NCI-H748 (cell line): ENCODE results near the gene SH2B3.
A peak's percentile ranks its signal among the peaks of the same experiment; 100 is the strongest.
"Not testable (repeated sequence)": the region's sequence is repeated elsewhere in the genome, so short reads cannot be mapped to it uniquely, and the experiment has no call there.

Experiments
- DNase-seq: peaks from one replicate; lab custom pipeline; 2025; ENCODE audit not compliant: unreplicated experiment; lab: John Stamatoyannopoulos, UW

SH2B3 gene

DNA sequence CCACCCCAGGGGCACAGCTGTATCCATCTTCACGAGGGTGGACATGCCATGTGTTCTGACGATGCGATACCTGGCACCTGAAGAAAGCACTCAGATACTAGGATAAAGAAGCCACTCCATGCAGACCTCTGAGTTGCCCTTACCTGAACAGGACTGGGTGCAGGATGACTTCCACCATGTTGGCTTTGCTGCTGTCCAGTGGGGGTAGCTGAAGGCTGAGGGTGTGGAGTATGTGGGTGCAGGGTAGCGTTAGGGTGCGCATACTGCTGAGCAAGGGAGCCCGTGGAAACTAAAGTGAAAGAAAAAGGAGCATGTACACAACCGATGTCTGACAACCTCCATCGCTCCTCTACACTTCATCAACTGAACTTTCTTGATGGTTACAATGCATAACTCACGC is 51.3 kb downstream of the SH2B3 start:
- DNase-seq: no peak

- no peak for DNase-seq
These were observed 51.9 kb downstream of the SH2B3 start for GRCh38 chr12:111457577-111457976.

- DNase-seq: no peak
These were observed 52.9 kb downstream of the SH2B3 start for GRCh38 chr12:111458546-111459172.

DNA sequence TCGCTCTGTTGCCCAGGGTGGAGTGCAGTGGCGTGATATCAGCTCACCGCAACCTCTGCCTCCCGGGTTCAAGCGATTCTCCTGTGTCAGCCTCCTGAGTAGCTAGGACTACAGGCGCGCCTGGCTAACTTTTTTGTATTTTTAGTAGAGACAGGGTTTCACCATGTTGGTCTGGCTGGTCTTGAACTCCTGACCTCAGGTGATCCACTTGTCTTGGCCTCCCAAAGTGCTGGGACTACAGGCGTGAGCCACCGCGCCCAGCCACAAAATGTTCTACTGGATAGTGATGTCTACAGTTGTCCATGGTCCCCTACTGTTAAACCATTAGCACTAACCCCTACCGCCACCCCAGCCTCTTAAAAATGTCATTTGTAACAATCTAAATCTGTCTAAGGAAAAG is 54.4 kb downstream of the SH2B3 start:
- not testable (repeated sequence) for DNase-seq

DNA sequence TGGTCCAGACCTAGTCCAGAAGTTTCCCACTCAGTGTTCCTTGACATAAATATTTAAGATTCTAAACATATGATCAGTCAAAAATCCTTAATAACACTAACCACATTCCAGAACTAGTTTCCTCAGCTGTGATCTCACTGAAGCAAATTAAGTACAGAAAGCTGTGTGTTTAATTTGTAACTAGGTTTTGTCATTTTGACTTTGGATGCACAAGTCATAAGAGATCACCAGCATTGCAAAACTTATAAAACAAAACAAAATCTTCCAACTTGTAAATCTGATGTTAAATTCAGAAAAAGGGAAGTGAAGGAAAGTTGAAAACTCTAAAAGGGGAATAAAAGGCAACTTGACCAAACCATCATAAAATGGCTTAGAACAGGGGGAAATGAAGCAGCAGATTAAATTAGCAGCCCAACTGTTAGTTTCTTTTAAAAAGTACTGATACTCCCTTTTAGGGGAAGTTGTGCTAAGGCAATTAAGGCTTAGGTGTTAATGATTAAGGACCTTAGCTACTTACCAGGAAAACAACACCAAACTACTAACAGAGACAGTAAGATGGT is 56.6 kb downstream of the SH2B3 start:
- DNase-seq: no peak

DNA sequence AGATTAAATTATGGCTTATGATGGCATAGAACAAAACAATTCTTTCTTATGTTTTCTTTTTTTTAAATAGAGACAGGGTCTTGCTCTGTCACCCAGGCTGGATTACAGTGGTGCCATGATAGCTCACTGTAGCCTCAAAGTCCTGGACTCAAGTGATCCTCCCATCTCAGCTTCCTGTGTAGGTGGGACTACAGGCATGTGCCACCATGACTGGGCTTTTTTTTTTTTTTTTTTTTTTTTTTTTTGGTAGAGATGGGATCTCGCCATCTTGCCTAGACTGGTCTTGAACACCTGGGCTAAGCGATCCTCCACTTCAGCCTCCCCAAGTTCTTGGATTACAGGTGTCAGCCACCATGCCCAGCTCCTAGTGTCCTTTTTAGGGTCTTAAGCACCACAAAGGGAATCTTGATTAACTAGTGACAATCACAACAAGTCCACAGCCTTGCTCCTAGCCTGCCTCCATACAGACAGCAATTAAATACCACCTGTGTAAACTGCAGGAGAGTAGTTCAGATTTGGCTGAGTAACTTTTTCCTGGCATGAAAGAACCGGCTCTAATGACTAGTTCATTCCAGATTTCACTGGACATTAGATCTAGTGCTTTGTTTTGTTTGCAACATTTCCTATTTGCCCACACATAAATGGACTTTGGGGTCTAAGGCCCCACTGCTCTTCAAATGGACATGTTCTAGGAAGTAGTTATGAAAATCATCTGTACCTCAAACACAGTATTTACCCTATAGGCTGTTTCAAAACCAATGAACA is 61.6 kb downstream of the SH2B3 start:
- peak; percentile 15 for DNase-seq

GRCh38 chr12:111467857-111468241 is 62.1 kb downstream of the SH2B3 start:
- DNase-seq: no peak

DNA sequence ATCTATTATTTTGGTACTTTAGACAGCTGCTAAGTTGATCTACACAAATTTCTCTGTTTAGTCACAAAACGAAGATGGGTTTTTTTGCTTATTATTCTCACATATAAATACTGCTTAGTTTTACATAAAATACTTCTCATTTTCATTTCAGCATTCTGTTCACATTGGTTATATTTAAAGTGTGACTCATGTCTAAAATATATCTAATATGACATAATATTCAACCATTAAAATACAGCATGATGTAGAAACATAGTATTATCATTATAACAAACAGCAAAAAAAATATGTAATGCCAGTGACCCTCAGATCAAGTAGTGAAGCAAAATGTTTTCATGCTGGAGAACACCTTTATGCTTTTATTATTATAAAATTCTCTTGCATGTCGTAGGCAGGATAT is 63.7 kb downstream of the SH2B3 start:
- no peak for DNase-seq

DNA sequence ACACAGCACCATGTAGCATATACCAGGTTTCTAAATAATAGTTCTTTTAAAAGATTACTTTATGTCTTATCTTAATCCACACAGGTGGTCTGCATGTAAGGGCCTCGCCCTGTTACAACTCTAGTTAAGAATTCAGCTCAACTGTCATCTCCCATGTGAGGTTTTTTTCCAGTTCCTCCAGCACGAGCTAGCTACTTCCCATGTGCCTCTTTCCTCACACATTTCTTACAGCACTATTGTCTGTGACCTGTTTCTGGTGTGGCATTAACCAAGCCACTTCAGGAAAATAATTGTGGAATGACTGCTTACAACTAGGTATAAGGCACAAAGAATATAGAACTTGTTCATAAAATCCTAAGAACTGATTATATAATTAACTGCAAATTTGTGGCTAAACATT is 65.5 kb downstream of the SH2B3 start:
- no peak for DNase-seq

- no peak for DNase-seq
These were observed 76.7 kb downstream of the SH2B3 start for GRCh38 chr12:111482462-111482861.

DNA sequence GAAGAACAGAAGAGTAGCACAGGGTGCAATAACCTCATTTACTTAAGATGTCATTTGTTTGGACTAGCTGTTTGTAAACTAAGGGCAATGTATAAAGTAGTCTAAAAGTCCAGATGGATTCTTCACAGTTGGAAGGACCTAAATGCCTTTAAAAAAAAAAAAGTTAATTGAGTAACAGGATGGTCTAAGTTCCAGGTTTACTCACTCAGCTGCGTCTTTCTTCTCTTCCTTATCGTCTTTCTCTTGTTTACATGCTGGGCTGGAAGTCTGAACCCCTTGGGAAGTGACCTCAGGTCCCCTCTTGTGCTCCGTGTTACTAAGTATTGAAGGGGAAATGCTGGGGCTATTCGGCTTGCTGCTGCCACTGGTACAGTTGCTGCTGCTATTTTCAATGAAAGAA is 82.5 kb downstream of the SH2B3 start:
- no peak for DNase-seq

DNA sequence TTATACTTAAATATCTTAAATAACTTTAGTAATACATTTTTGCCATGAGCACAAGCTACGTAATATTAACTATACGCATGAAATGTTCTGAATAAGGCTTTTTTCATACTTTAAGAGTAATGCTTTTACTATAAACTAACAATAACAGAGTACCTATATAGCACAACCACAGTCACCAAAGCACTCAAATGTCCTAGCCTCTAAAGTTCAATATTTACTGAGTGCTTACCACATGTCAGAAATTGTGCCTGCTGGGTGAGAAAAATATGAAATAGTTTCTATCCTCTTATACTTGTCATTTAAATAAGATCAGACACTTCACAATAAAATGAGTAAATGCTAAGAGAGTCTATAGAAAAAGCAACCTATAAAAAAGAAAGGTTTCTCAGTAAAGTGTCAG is 83.1 kb downstream of the SH2B3 start:
- DNase-seq: no peak

GRCh38 chr12:111492979-111493378 is 87.3 kb downstream of the SH2B3 start:
- not testable (repeated sequence) for DNase-seq

- no peak for DNase-seq
These were observed 89.0 kb downstream of the SH2B3 start for GRCh38 chr12:111494676-111495075.
